Measurements from ENCODE around the gene VSIG8.

- TF ChIP-seq CTCF (IDR thresholded peaks at IDR 0.05) (no peak), ZNF263 (CRISPR knock-in tag; IDR thresholded peaks at IDR 0.05; ENCODE audit: low read depth) (no peak), ATF3 (CRISPR knock-in tag; conservative IDR thresholded peaks at IDR 0.05) (no peak), NR3C1 (CRISPR knock-in tag; conservative IDR thresholded peaks at IDR 0.05; ENCODE audit: low read depth) (no peak), NR2C2 (CRISPR knock-in tag; IDR thresholded peaks at IDR 0.05) (no peak), ATF6 (CRISPR knock-in tag; IDR thresholded peaks at IDR 0.05) (no peak), ESRRA (CRISPR knock-in tag; IDR thresholded peaks at IDR 0.05; ENCODE audit: borderline replicate concordance) (no peak), PREB (CRISPR knock-in tag; IDR thresholded peaks at IDR 0.05; ENCODE audit: borderline replicate concordance) (no peak)
Measured at GRCh38 chr1:159884296-159884695, 21.8 kb upstream of the VSIG8 start.
